CD14-positive monocyte (primary cell): Measurements from ENCODE around the gene POGZ. TPM values are rescaled to one million over a fixed set of nuclear protein-coding genes. Genes with fewer than 3 reads are reported as not detected.

Experiments used
- DNase-seq, 3 donors: peaks; one replicate each; pipeline ENCODE4 v3.0.0-alpha.2; 2011 to 2022
- H2AFZ ChIP-seq: 2 replicates; pipeline ENCODE4 v1.6.0; 2012; ENCODE audit warnings: mild to moderate bottlenecking, low read depth, low read length, inconsistent platforms; ENCODE audit not compliant: insufficient read depth, poor library complexity, severe bottlenecking
- H3K27ac ChIP-seq, 2 donors: 1 replicate in 1 of 2; 2 replicates in 1 of 2; pipeline ENCODE4 v1.5.1; 2012 to 2013; ENCODE audit warnings: low read length in 2 of 2, control low read depth in 1 of 2, inconsistent platforms in 1 of 2, low read depth in 1 of 2, mild to moderate bottlenecking in 1 of 2
- H3K27me3 ChIP-seq, 2 donors: one replicate each; pipeline versions ENCODE4 v1.6.0 to v1.6.1; 2011 to 2013; ENCODE audit warnings: low read length in 2 of 2; ENCODE audit not compliant: control insufficient read depth in 2 of 2, insufficient read depth in 2 of 2
- H3K36me3 ChIP-seq, 2 donors: replicated peaks in 1 of 2; 1 replicate in 1 of 2; 2 replicates in 1 of 2; pipeline versions ENCODE4 v1.5.1 to v1.6.1; 2012 to 2013; ENCODE audit warnings: low read length in 2 of 2, control low read depth in 1 of 2, inconsistent platforms in 1 of 2, mild to moderate bottlenecking in 1 of 2; ENCODE audit not compliant: insufficient read depth in 2 of 2, control insufficient read depth in 1 of 2
- H3K4me1 ChIP-seq, 2 donors: 1 replicate in 1 of 2; 2 replicates in 1 of 2; pipeline versions ENCODE4 v1.5.1 to v1.6.1; 2012 to 2013; ENCODE audit warnings: low read length in 2 of 2, control low read depth in 1 of 2, inconsistent platforms in 1 of 2, mild to moderate bottlenecking in 1 of 2, moderate library complexity in 1 of 2; ENCODE audit not compliant: insufficient read depth in 2 of 2, control insufficient read depth in 1 of 2
- H3K4me2 ChIP-seq: replicated peaks from 2 replicates; pipeline ENCODE3; 2012; ENCODE audit warnings: low read length, moderate library complexity, mild to moderate bottlenecking; ENCODE audit not compliant: poor library complexity, severe bottlenecking; ENCODE audit errors: extremely low read depth
- H3K4me3 ChIP-seq, 3 experiments: fragments of 200-600 bp in 1 of 3; sonication (generic) in 1 of 3; replicated peaks in 1 of 3; 1 replicate in 2 of 3; 2 replicates in 1 of 3; pipeline ENCODE4 v1.5.1; 2011 to 2013; ENCODE audit warnings: low read length in 3 of 3, mild to moderate bottlenecking in 3 of 3, control low read depth in 2 of 3, low read depth in 2 of 3, inconsistent platforms in 1 of 3, moderate library complexity in 1 of 3
- H3K79me2 ChIP-seq: 2 replicates; pipeline ENCODE4 v1.6.0; 2012; ENCODE audit warnings: mild to moderate bottlenecking, control low read depth, inconsistent platforms, low read length, moderate library complexity; ENCODE audit not compliant: insufficient read depth
- H3K9ac ChIP-seq: 2 replicates; pipeline ENCODE4 v1.6.0; 2017; ENCODE audit warnings: low read length, mild to moderate bottlenecking; ENCODE audit not compliant: insufficient read depth, poor library complexity, severe bottlenecking
- H3K9me3 ChIP-seq, 2 donors: replicated peaks in 1 of 2; 1 replicate in 1 of 2; 2 replicates in 1 of 2; pipeline versions ENCODE4 v1.5.1 to v1.6.1; 2012 to 2013; ENCODE audit warnings: low read length in 2 of 2, control low read depth in 1 of 2; ENCODE audit not compliant: control insufficient read depth in 1 of 2, insufficient read depth in 1 of 2
- H4K20me1 ChIP-seq: 2 replicates; pipeline ENCODE4 v1.6.0; 2012; ENCODE audit warnings: mild to moderate bottlenecking, low read length, control low read depth, moderate library complexity; ENCODE audit not compliant: insufficient read depth
- H3K27ac Mint-ChIP-seq, 7 donors: one replicate each; pipeline ENCODE4 v1.8.0; 2020; ENCODE audit warnings: mild to moderate bottlenecking in 7 of 7, mixed read lengths in 7 of 7, moderate library complexity in 6 of 7, inconsistent platforms in 2 of 7
- H3K27me3 Mint-ChIP-seq, 3 donors: one replicate each; pipeline ENCODE4 v1.8.0; 2021 to 2022; ENCODE audit warnings: low read depth in 3 of 3, mild to moderate bottlenecking in 3 of 3, mixed read lengths in 3 of 3, moderate library complexity in 3 of 3, inconsistent platforms in 1 of 3
- H3K36me3 Mint-ChIP-seq, 2 donors: one replicate each; pipeline ENCODE4 v1.8.0; 2020; ENCODE audit warnings: mixed read lengths in 2 of 2, inconsistent platforms in 1 of 2, mild to moderate bottlenecking in 1 of 2
- H3K4me1 Mint-ChIP-seq: one replicate; pipeline ENCODE4 v1.8.0; 2020; ENCODE audit warnings: mild to moderate bottlenecking, mixed read lengths
- H3K4me3 Mint-ChIP-seq, 2 donors: one replicate each; pipeline ENCODE4 v1.8.0; 2020; ENCODE audit warnings: mild to moderate bottlenecking in 2 of 2, mixed read lengths in 2 of 2, moderate library complexity in 1 of 2
- H3K9me3 Mint-ChIP-seq, 7 donors: one replicate each; pipeline ENCODE4 v1.8.0; 2020 to 2022; ENCODE audit warnings: mixed read lengths in 7 of 7, mild to moderate bottlenecking in 6 of 7, moderate library complexity in 6 of 7, inconsistent platforms in 2 of 7
- CTCF ChIP-seq: fragments of 200-600 bp; IDR thresholded peaks from one replicate; pipeline ENCODE4 v1.8.0; 2022; ENCODE audit warnings: antibody characterized with exemption, mild to moderate bottlenecking
- WGBS: methylation state at CpG from one replicate; pipeline ENCODE4 v1.1.5; 2013; ENCODE audit warnings: missing lambda C conversion rate; ENCODE audit not compliant: insufficient coverage; 5-methylcytosine and 5-hydroxymethylcytosine counted together
- intact Hi-C, 2 donors: fragments of 100-400 bp; cut with micrococcal nuclease; formaldehyde crosslinking; loops; one replicate each; pipeline versions ENCODE4 v1.15.0 to v1.15.1; 2023
- polyA plus RNA-seq, 3 donors: library from polyadenylated mRNA; depleted of rRNA in 1 of 3; unstranded in 2 of 3; stranded (reverse) in 1 of 3; fragments of 300-500 nt in 2 of 3; fragments of >200 nt in 1 of 3; fragmentation: Illumina TruSeq in 2 of 3; gene quantifications; 1 replicate in 2 of 3; 2 replicates in 1 of 3; pipeline ENCODE4 v1.2.3, GENCODE V29; 2012 to 2021

Gene POGZ
- polyA plus RNA-seq, 3 donors = 0.75 to 41.7 (median 1.8) TPM

GRCh38 chr1:151455966-151456365, 3.3 kb downstream of the POGZ start:
- no peak overlapping the region for H3K27ac ChIP-seq
- peak overlapping the region in 1 of 7 donors; percentile 40 for H3K27ac Mint-ChIP-seq
- no peak for TF ChIP-seq CTCF
- H3K4me1 ChIP-seq = peaks cover 21 to 22% of the 10 kb centered on the region in 2 donors
- no peak overlapping the region for H3K9ac ChIP-seq
- peaks cover 74% of the 10 kb centered on the region for H3K79me2 ChIP-seq
- H3K4me3 Mint-ChIP-seq = no peak overlapping the region
- peaks cover 20% of the 10 kb centered on the region for H3K4me1 Mint-ChIP-seq
- WGBS = no CpG with 5 or more reads among the region's 1 CpG
- H3K4me3 ChIP-seq = no peak overlapping the region
- no peak overlapping the region for H2AFZ ChIP-seq
- no peaks in the 10 kb centered on the region for H3K27me3 Mint-ChIP-seq
- H3K9me3 Mint-ChIP-seq = no peaks in the 10 kb centered on the region
- no peaks in the 10 kb centered on the region for H3K27me3 ChIP-seq
- intact Hi-C loops = loop anchor here in 1 of 2 donors (5.0 kb wide), 2 partner anchors 86 to 161 kb away; partner anchors contain the start of gene TUFT1
- DNase-seq = no peak
- no peak overlapping the region for H3K4me2 ChIP-seq
- H3K36me3 ChIP-seq = peaks cover 0 to 12% of the 10 kb centered on the region in 2 donors
- no peaks in the 10 kb centered on the region for H3K9me3 ChIP-seq
- peaks cover 54% of the 10 kb centered on the region for H4K20me1 ChIP-seq
- peaks cover 7 to 11% of the 10 kb centered on the region in 2 donors for H3K36me3 Mint-ChIP-seq

DNA sequence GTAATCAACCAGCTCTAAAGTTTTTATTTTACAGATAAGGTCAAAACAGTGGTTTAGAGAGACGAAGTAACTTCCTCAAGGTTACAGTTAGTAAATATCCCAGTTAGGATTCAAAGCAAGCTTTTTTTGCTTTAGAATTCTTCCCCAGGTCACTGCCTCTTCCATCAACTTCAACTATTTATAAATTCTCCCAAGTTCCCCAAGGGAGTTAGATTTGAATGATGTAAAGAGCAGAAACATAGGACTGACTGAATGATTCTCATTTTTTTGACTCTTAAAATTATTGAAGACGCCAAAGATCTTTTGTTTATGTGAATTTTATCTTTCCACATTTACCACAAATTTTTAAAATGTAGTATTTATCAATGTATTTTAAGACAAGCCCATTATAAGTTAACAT, 4.1 kb downstream of the POGZ start:
- DNase-seq = no peak
- no peak overlapping the region for H3K4me2 ChIP-seq
- Mint-ChIP-seq H3K4me1 (peaks cover 20% of the 10 kb centered on the region), H3K9me3 (no peaks in the 10 kb centered on the region), H3K27me3 (no peaks in the 10 kb centered on the region), H3K36me3 (peaks cover 9 to 15% of the 10 kb centered on the region in 2 donors), H3K4me3 (no peak overlapping the region), H3K27ac (no peak overlapping the region)
- peaks cover 82% of the 10 kb centered on the region for H3K79me2 ChIP-seq
- no peak overlapping the region for H3K27ac ChIP-seq
- no peak overlapping the region for H3K4me3 ChIP-seq
- H3K4me1 ChIP-seq = peaks cover 21 to 22% of the 10 kb centered on the region in 2 donors
- no peaks in the 10 kb centered on the region for H3K9me3 ChIP-seq
- H4K20me1 ChIP-seq = peaks cover 61% of the 10 kb centered on the region
- WGBS = no CpG with 5 or more reads among the region's 2 CpGs
- H3K36me3 ChIP-seq = peaks cover 0 to 16% of the 10 kb centered on the region in 2 donors
- H2AFZ ChIP-seq = no peak overlapping the region
- intact Hi-C loops = loop anchor here in 1 of 2 donors (5.0 kb wide), 2 partner anchors 87 to 162 kb away; partner anchors contain the start of gene TUFT1
- H3K9ac ChIP-seq = no peak overlapping the region
- TF ChIP-seq CTCF = no peak
- H3K27me3 ChIP-seq = no peaks in the 10 kb centered on the region
